ENCODE measurements around the gene NUMBL. TPM values are rescaled to one million over a fixed set of nuclear protein-coding genes. Genes with fewer than 3 reads are reported as not detected.

Gene NUMBL
- total and polyA plus RNA-seq, 7 experiments from 2014 or later, result 0.28 to 28.6 (median 9.5) TPM

DNA sequence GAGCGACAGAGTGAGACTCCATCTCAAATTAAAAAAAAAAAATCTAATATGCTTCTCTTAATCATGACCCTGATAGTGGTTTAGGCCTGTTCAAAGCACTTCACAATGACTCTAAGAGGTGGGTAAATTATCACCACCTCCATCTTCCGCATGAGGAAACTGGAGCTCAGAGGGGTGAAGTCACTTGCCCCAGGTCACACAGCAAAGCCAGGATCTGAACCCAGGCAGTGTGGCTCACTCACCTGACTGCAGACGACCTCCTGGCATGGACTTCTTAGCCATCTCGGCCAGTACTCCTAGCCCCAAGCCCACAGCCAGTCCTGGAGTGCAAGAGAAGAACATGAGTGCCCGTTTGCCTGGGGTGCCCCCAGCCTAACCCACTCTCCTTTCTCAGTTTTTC, 19.4 kb upstream of the NUMBL start:
- CTCF ChIA-PET, result no interaction called here
- ATAC-seq, result no peak

GRCh38 chr19:40707615-40708014, 17.2 kb upstream of the NUMBL start:
- peaks cover 6 to 13% (median 9%) of the 10 kb centered on the region in 7 donors for H3K4me1 Mint-ChIP-seq
- intact Hi-C loops (cut with micrococcal nuclease), result no loop called here
- no peaks in the 10 kb centered on the region for H3K9me3 Mint-ChIP-seq
- ChIA-PET CTCF (interaction anchor here (0.6 kb wide), 1 partner anchor 45 kb away, joined by 3 read pairs; no protein-coding TSS in a partner anchor), POLR2A (interaction anchor here (0.7 kb wide), 1 partner anchor 28 kb away, joined by 3 read pairs; no protein-coding TSS in a partner anchor)
- no peak overlapping the region for H3K27ac ChIP-seq (ENCODE audit: low read depth, low read length)
- DNase-seq, result no peak
- H3K4me3 ChIP-seq (ENCODE audit: low read length), result no peak overlapping the region
- H3K9me3 ChIP-seq (ENCODE audit: control insufficient read depth in 2 of 3, low read length in 3 of 3), result no peaks in the 10 kb centered on the region
- no peak for ATAC-seq
- peaks cover 12 to 53% (median 27%) of the 10 kb centered on the region in 5 donors for H3K36me3 Mint-ChIP-seq
- H3K27me3 ChIP-seq (ENCODE audit: control insufficient read depth in 2 of 2, insufficient read depth in 2 of 2, low read length in 2 of 2), result no peaks in the 10 kb centered on the region
- no peak overlapping the region for H3K4me3 Mint-ChIP-seq
- no peaks in the 10 kb centered on the region for H3K27me3 Mint-ChIP-seq
- peaks cover 6 to 69% (median 7%) of the 10 kb centered on the region in 3 experiments for H3K36me3 ChIP-seq (ENCODE audit: control insufficient read depth in 2 of 3, insufficient read depth in 3 of 3, low read length in 3 of 3)
- no peaks in the 10 kb centered on the region for H3K4me1 ChIP-seq (ENCODE audit: control insufficient read depth in 2 of 2, insufficient read depth in 2 of 2, low read length in 2 of 2)
- no peak overlapping the region for H3K27ac Mint-ChIP-seq

More for the DNA sequence above, 19.4 kb upstream of the NUMBL start:
- peaks cover 7 to 38% (median 25%) of the 10 kb centered on the region in 5 donors for H3K36me3 Mint-ChIP-seq
- no peak overlapping the region for H3K27ac Mint-ChIP-seq
- POLR2A ChIA-PET, result interaction anchor here (0.7 kb wide), 1 partner anchor 23 kb away, joined by 3 read pairs; no protein-coding TSS in a partner anchor
- DNase-seq, result no peak
- Histone ChIP-seq H3K27me3 (ENCODE audit: control insufficient read depth in 2 of 2, insufficient read depth in 2 of 2, low read length in 2 of 2) (no peaks in the 10 kb centered on the region), H3K9me3 (ENCODE audit: control insufficient read depth in 2 of 3, low read length in 3 of 3) (no peaks in the 10 kb centered on the region), H3K4me1 (ENCODE audit: control insufficient read depth in 2 of 2, insufficient read depth in 2 of 2, low read length in 2 of 2) (peaks cover 6 to 7% of the 10 kb centered on the region in 2 donors), H3K36me3 (ENCODE audit: control insufficient read depth in 2 of 3, insufficient read depth in 3 of 3, low read length in 3 of 3) (peaks cover 6 to 47% (median 7%) of the 10 kb centered on the region in 3 experiments), H3K4me3 (ENCODE audit: low read length) (no peak overlapping the region), H3K27ac (ENCODE audit: low read depth, low read length) (no peak overlapping the region)
- H3K9me3 Mint-ChIP-seq, result no peaks in the 10 kb centered on the region
- H3K27me3 Mint-ChIP-seq, result no peaks in the 10 kb centered on the region
- no peak overlapping the region for H3K4me3 Mint-ChIP-seq
- intact Hi-C loops (cut with micrococcal nuclease), result loop anchor here (10.0 kb wide), 6 partner anchors 135 to 1265 kb away; partner anchors contain the start of genes AKT2 (in 1 of the 2), BLVRB (in 1 of the 2), PSMC4 (in 1 of the 2) and SERTAD1 (in 1 of the 2)
- H3K4me1 Mint-ChIP-seq, result peaks cover 17 to 24% (median 22%) of the 10 kb centered on the region in 7 donors

- Mint-ChIP-seq H3K4me1 (peaks cover 0 to 5% (median under 1%) of the 10 kb centered on the region in 7 donors), H3K27me3 (no peaks in the 10 kb centered on the region), H3K36me3 (peaks cover 9 to 56% (median 26%) of the 10 kb centered on the region in 5 donors), H3K4me3 (no peak overlapping the region), H3K27ac (peak overlapping the region in 1 of 9 donors; percentile 14), H3K9me3 (no peaks in the 10 kb centered on the region)
- POLR2A ChIA-PET, result interaction anchor here (0.6 kb wide), 1 partner anchor 111 kb away, joined by 3 read pairs; no protein-coding TSS in a partner anchor
- intact Hi-C loops (cut with micrococcal nuclease), result no loop called here
- Histone ChIP-seq H3K4me3 (ENCODE audit: low read length) (no peak overlapping the region), H3K27ac (ENCODE audit: low read depth, low read length) (no peak overlapping the region), H3K9me3 (ENCODE audit: control insufficient read depth in 2 of 3, low read length in 3 of 3) (no peaks in the 10 kb centered on the region), H3K4me1 (ENCODE audit: control insufficient read depth in 2 of 2, insufficient read depth in 2 of 2, low read length in 2 of 2) (no peaks in the 10 kb centered on the region), H3K36me3 (ENCODE audit: control insufficient read depth in 2 of 3, insufficient read depth in 3 of 3, low read length in 3 of 3) (peaks cover 3 to 79% (median 6%) of the 10 kb centered on the region in 3 experiments), H3K27me3 (ENCODE audit: control insufficient read depth in 2 of 2, insufficient read depth in 2 of 2, low read length in 2 of 2) (no peaks in the 10 kb centered on the region)
- CTCF ChIA-PET, result interaction anchor here (0.7 kb wide), 1 partner anchor 499 kb away, joined by 3 read pairs; no protein-coding TSS in a partner anchor
- ATAC-seq (no peak), DNase-seq (no peak)
Observed at GRCh38 chr19:40705950-40706619, 15.6 kb upstream of the NUMBL start.

DNA sequence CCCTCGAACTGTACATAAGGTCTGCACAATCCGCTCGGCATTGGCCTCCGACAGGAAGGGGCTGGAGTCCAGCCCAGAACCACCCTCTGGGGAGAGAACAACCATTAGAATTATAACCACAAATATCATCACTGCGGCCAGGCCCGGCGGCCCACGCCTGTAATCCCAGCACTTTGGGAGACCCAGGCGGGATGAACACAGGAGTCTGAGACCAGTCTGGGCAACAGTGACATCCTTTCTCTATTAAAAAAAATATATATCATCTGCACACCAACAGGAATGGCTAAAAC, 14.9 kb upstream of the NUMBL start:
- ATAC-seq, result no peak
- no peak overlapping the region for H3K4me3 ChIP-seq (ENCODE audit: low read length)
- H3K27me3 ChIP-seq (ENCODE audit: control insufficient read depth in 2 of 2, insufficient read depth in 2 of 2, low read length in 2 of 2), result no peaks in the 10 kb centered on the region
- H3K27ac Mint-ChIP-seq, result peak overlapping the region in 1 of 9 donors; percentile 65
- DNase-seq, result no peak
- peaks cover 9 to 57% (median 28%) of the 10 kb centered on the region in 5 donors for H3K36me3 Mint-ChIP-seq
- H3K9me3 Mint-ChIP-seq, result no peaks in the 10 kb centered on the region
- ChIA-PET POLR2A (no interaction called here), CTCF (no interaction called here)
- no peaks in the 10 kb centered on the region for H3K27me3 Mint-ChIP-seq
- peaks cover 3 to 81% (median 6%) of the 10 kb centered on the region in 3 experiments for H3K36me3 ChIP-seq (ENCODE audit: control insufficient read depth in 2 of 3, insufficient read depth in 3 of 3, low read length in 3 of 3)
- no peak overlapping the region for H3K27ac ChIP-seq (ENCODE audit: low read depth, low read length)
- intact Hi-C loops (cut with micrococcal nuclease), result no loop called here
- H3K4me1 ChIP-seq (ENCODE audit: control insufficient read depth in 2 of 2, insufficient read depth in 2 of 2, low read length in 2 of 2), result no peaks in the 10 kb centered on the region
- no peak overlapping the region for H3K4me3 Mint-ChIP-seq
- peaks cover 0 to 3% (median 0%) of the 10 kb centered on the region in 7 donors for H3K4me1 Mint-ChIP-seq
- no peaks in the 10 kb centered on the region for H3K9me3 ChIP-seq (ENCODE audit: control insufficient read depth in 2 of 3, low read length in 3 of 3)

- Mint-ChIP-seq H3K27me3 (no peaks in the 10 kb centered on the region), H3K4me3 (no peak overlapping the region), H3K36me3 (peaks cover 9 to 58% (median 25%) of the 10 kb centered on the region in 5 donors), H3K4me1 (peaks cover 0 to 3% (median 0%) of the 10 kb centered on the region in 7 donors), H3K9me3 (no peaks in the 10 kb centered on the region), H3K27ac (peak overlapping the region in 1 of 9 donors; percentile 65)
- intact Hi-C loops (cut with micrococcal nuclease), result no loop called here
- DNase-seq, result no peak
- Histone ChIP-seq H3K9me3 (ENCODE audit: control insufficient read depth in 2 of 3, low read length in 3 of 3) (no peaks in the 10 kb centered on the region), H3K27ac (ENCODE audit: low read depth, low read length) (no peak overlapping the region), H3K27me3 (ENCODE audit: control insufficient read depth in 2 of 2, insufficient read depth in 2 of 2, low read length in 2 of 2) (no peaks in the 10 kb centered on the region), H3K4me3 (ENCODE audit: low read length) (no peak overlapping the region), H3K36me3 (ENCODE audit: control insufficient read depth in 2 of 3, insufficient read depth in 3 of 3, low read length in 3 of 3) (peaks cover 3 to 83% (median 6%) of the 10 kb centered on the region in 3 experiments), H3K4me1 (ENCODE audit: control insufficient read depth in 2 of 2, insufficient read depth in 2 of 2, low read length in 2 of 2) (no peaks in the 10 kb centered on the region)
- ChIA-PET POLR2A (interaction anchor here (1.0 kb wide), 1 partner anchor 12 kb away, joined by 4 read pairs; the partner anchor contains the start of genes COQ8B and ITPKC), CTCF (no interaction called here)
- ATAC-seq, result no peak
Observed at GRCh38 chr19:40704491-40705361, 14.3 kb upstream of the NUMBL start.

- H3K27me3 Mint-ChIP-seq, result no peaks in the 10 kb centered on the region
- H3K27ac ChIP-seq (ENCODE audit: low read depth, low read length), result no peak overlapping the region
Observed at GRCh38 chr19:40703029-40703755, 12.7 kb upstream of the NUMBL start.

More at GRCh38 chr19:40703029-40703755, 12.7 kb upstream of the NUMBL start:
- POLR2A ChIA-PET, result interaction anchor here (1.2 kb wide), 1 partner anchor 12 kb away, joined by 3 read pairs; the partner anchor contains the start of gene NUMBL
- Histone ChIP-seq H3K9me3 (ENCODE audit: control insufficient read depth in 2 of 3, low read length in 3 of 3) (no peaks in the 10 kb centered on the region), H3K4me3 (ENCODE audit: low read length) (no peak overlapping the region), H3K4me1 (ENCODE audit: control insufficient read depth in 2 of 2, insufficient read depth in 2 of 2, low read length in 2 of 2) (no peaks in the 10 kb centered on the region), H3K36me3 (ENCODE audit: control insufficient read depth in 2 of 3, insufficient read depth in 3 of 3, low read length in 3 of 3) (peaks cover 0 to 75% (median 0%) of the 10 kb centered on the region in 3 experiments), H3K27me3 (ENCODE audit: control insufficient read depth in 2 of 2, insufficient read depth in 2 of 2, low read length in 2 of 2) (no peaks in the 10 kb centered on the region)
- CTCF ChIA-PET, result no interaction called here
- Mint-ChIP-seq H3K9me3 (no peaks in the 10 kb centered on the region), H3K27ac (no peak overlapping the region), H3K4me1 (peaks cover 0 to 4% (median 0%) of the 10 kb centered on the region in 7 donors), H3K36me3 (peaks cover 9 to 50% (median 18%) of the 10 kb centered on the region in 5 donors), H3K4me3 (no peak overlapping the region)
- intact Hi-C loops (cut with micrococcal nuclease), result no loop called here
- ATAC-seq, result no peak
- DNase-seq, result no peak

All from naive thymus-derived CD4-positive, alpha-beta T cell (primary cell).